ENCODE results near the gene KCTD19.

Gene KCTD19

DNA sequence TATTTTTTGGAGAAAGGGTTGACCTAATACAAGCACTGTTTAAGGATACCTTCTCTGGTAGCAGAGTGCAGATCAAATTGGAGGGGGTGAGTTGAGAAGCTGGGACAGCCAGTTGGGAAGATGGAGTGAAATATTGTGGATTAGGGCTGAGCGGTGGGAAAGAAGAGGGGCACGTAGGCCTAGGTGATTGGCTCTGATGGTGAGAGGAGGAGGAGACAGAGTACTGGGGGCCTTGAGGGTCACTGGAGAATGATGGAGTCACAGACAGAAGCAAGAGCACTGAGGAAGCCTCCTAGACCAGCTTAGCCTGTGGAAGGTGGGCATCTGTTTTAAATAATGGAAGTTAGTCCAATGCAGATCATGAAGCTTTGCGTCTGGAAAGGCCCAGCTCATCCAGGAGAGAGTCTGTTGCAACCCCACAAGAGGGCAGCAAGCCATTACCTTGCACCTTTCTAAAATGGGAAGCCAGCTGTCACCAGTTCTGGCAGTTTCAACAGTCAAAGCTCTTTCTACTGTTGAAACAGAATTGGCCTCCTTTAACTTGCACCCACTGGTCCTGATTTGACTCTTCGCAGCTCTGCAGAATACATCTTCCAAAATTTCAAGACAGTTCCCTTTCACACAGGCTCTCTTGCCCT, 66.0 kb downstream of the KCTD19 start:
- peak; percentile 72 for DNase-seq (ENCODE audit: low spot score)

DNA sequence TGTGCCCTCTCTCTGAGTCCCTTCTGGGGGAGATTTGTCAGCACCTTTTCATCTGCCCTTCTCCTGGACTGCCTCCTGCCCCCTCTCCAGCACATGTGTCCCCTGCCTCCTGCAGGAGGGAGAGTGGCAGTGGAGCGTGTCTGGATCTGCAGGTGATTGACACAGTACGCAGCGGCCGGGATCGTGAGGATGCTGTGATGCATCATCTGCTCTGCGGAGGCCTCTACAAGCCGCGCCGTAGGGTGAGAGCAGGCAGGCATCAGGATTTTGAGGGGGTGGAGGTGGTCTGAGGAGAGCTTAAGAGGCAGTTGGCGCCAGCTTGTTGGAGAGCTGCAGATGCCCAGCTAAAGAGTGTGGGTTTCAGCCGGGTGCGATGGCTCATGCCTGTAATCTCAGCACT, 66.8 kb downstream of the KCTD19 start:
- no peak for DNase-seq (ENCODE audit: low spot score)

DNA sequence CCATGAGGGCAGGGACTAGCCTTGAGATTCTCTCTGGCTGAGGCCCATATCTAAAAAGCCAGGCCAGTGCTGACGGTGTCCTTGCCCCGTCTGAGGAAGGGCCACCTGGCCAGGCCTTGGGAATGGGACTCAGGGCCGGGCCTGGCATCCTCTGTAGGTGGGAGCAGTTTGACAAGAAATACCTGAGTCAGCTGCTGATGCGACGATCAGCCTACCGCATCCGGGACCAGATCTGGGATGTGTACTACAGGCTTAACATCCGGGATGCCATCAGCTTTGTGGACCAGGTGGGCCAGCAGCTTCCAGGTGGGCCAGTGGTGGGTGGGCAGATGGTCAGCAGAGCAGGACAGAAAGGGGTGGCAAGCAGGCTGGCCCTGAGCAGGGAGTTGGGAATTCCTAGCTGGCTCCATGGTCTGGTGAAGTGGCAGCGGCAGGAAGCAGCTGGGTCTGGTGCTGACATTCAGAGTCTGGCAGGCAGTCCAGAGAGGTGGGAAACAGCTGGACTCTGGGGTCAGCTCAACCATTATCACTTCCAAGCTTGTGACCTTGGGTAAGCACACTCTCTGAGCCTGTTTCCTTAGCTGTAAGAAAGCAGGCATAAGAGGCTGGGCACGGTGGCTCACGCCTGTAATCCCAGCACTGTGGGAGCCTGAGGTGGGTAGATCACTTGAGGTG, 68.2 kb downstream of the KCTD19 start:
- no peak for DNase-seq (ENCODE audit: low spot score)

DNA sequence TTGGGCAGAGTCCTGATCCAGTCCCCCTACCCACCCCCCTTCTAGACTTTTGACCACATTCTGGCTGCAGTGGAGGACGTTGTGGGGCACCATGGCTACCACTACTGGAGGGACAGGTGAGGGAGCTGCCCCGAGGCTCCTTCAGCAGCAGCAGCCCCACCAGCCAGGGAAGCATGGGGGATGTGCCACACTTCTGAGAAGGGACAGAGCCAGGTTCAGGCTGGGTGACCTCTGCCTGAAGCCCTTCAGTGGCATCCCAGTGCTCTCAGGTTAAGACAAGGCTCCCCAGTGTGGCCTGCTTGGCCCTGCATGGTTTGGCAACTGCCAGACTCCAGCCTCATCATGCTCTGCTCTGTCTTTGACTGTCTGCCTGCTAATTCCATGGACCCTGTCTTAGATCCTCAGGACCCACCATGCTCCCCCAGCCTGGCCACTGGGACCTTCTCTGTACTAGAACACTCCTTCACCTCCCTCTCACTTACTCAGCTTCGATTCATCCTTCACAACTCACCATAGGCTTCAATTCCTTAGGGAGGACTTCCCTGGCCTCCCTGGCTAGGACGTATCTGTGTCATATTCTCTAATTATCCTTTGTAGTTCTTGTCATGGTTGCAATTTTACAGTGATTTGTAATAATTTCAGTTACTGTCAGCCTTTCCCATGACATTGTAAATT, 68.9 kb downstream of the KCTD19 start:
- DNase-seq (ENCODE audit: low spot score) = no peak

DNA sequence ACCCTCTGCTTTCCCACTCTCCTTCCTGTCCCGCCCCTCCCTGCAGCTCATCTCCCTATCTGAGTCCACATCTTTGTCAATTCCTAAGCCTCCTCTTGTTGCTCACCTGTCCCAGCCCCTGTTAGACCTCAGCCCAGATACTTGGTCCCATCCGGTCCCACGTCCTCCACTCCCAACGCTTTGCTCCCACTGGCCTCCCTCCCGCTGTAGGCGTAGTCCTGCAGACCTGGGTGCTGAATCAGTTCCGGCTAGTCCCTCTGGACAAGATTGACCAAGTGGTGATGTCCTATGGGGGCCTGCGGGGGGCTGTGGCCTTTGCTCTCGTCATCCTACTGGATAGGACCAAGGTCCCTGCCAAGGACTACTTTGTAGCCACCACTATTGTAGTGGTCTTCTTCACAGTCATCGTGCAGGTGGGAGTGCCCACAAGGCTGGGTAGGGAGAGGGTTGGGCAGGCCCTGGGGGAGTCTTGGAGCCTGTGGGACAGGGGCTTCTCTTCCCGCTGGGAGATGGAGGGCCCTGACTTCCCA, 69.8 kb downstream of the KCTD19 start:
- DNase-seq (ENCODE audit: low spot score) = no peak

DNA sequence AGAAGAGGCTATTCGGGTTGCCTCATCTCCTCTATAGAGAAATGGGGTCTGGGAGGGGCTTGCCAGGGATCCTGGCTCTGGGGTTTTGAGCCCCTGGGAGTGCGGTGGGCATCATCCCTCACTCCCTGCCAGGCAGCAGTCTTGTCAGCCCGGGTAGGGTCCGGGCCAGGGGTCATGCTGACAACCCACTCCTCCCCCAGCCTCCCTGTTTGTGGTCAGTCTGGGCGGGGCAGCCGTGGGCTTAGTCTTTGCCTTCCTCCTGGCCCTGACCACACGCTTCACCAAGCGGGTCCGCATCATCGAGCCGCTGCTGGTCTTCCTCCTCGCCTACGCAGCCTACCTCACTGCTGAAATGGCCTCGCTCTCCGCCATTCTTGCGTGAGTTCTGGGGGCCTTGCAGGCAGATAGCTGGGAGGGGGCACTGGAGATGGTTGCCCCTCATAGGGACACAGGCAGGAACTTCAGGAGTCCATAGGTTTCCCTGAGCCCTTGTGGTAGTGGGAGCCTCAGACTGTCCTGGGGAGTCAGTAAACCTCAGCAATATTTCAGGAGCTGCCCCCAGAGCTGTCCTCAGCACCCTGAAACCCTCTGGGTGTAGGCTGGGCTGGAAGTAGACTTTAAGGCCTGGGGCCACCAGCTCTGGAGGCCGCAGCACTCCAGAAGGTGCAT, 70.9 kb downstream of the KCTD19 start:
- DNase-seq (ENCODE audit: low spot score) = no peak

DNA sequence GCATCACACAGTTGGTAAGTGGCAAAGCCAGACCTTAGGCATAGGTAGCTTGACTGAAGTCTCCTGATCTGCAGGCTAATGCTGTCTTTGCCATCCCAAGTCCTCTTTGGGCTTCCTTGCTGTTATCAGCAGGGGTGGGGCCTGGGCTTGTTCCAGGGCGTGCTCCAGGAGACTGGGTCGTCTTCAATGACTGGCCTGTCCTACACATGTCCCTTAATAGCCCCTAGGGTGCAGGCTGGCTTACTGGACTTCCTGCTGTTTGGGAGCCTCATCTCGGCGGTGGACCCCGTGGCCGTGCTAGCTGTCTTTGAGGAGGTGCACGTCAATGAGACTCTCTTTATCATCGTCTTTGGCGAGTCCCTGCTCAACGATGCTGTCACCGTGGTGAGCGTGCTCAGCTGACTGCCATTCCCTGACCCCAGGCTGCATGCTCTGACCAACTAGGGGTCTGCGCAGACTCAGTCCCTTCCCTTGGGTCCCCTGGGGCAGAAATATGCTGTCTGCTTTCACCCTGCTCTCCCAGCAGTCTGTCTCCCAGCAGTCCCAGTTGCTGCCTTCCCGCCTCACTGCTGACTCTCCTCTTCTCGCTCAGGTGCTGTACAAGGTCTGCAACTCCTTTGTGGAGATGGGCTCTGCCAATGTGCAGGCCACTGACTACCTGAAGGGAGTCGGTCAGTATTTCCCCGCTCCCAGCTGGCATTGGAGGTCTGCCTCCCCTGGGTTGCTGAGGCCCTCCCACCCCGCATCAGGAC, 71.6 kb downstream of the KCTD19 start:
- no peak for DNase-seq (ENCODE audit: low spot score)

DNA sequence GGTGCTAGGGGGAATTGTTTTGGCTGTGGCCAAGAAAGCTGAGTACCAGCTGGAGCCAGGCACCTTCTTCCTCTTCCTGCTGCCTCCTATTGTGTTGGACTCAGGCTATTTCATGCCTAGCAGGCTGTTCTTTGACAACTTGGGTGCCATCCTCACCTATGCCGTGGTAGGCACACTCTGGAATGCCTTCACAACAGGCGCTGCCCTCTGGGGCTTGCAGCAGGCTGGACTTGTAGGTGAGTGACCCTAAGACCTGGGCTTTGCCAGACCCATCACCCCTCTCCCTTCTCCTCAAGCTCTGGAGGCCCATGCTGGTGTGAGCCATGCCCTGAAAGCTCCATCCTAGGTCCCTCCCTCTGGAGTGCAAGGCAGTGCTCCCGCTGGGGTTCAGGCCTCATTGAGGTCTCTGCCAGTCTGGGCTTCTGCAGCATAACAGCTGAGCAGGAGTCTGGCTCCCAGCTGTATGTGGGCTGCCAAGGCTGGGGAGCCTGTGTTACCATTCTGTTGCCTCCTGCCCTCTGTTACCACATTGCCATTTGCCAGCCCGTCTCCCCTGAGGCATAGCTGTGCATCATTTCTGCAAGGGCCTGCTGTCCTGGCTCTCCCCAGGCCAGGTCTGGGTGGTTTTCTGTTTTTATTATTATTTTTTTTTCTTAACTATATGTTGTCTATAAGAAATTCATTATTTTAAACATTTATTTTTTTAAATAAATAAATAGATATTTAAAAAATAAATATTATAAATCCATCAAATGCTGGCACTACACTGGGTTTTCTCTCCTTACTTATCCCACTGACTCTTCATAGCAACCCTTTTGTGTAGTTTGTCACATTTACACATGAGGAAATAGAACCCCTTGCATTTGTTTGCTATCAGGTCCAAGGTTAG, 73.7 kb downstream of the KCTD19 start:
- no peak for DNase-seq (ENCODE audit: low spot score)

DNA sequence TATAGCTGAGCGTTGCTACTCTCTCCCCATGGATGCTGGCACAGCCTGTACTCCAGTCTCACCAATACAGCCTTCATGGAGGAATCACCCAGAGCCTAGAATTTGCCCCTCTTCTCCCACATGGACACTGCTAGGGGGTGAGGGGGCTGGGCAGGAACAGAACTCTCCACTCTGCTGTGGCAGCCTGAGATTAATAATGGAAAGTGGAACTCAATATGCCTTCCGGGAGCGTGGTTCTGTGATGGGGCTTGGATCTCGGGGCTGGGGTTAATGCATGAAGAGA, 76.6 kb downstream of the KCTD19 start:
- DNase-seq (ENCODE audit: low spot score) = no peak

DNA sequence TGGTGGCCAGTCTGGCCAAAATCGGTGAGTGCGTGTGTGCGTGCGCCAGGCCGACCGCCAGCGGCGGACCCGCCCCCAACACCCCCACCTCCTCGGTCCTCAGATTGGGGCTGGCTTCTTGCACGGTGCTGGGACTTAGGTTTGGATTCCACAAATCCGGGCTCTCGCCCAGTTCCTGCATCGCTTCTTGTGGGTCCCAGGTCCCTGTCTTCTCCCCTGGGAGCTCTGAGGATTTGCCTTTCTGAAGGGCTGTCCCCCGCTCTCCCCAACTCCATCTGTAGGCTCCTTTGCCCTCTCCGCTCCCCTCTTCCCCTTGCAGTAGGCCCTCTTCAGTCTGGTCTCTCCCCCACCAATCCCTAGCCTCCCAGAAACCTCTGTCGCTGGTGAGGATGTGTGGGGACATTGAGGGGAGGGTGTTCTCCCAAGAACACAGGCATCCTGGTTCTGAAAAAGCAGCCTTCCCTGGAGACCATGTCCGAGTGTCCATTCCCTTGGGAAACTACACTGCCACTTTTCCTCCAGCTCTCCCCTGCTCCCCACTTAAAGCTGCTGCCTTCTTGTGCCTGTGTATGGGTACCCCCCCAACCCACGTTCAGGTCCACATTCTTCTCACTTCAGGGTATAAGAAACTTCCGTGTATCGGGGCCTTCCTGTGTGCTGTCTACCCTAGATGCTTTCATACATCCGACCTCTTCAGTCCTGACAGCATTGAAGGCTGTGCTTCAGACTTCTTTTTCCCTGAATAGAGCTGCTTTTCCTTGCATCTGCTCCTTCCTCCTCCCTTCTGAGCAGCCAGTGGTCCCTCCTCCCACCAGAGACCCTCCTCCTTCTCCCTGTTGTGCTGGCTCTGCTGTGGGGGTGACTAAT, 77.1 kb downstream of the KCTD19 start:
- peak; percentile 42 for DNase-seq (ENCODE audit: low spot score)

DNA sequence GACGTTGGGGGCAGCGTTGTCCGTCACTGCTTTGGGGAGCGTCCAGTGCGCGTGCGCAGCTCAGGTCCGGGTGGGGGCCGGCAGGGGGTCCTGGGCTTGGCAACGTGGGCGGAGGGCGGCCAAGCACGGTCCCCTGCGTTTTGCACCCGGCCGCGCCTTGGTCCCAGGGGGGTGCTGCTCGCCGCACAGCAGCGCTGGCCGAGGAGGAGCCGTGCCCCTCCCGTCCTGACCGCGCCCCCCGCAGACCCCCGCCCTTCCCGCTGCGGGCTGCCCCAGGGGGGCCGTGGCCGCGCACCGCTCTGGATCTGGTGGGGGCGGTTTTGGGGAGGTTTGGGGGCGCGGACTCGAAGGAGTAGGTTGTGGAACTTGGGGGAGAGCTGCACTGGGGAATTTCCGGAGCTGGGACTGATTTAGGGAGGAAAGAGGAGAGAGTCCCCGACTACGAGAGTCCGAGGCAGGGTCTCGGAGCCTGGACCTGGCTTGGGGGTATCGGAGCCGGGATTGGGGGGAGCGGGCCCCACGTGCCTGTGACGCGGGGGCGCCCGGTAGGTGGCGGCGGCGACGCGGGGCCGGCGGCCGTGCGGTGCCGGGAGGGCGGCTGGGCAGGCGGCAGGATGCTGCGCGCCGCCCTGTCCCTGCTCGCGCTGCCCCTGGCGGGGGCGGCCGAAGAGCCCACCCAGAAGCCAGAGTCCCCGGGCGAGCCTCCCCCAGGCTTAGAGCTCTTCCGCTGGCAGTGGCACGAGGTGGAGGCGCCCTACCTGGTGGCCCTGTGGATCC, 78.0 kb downstream of the KCTD19 start, which contains the start of gene SLC9A5:
TSS of gene SLC9A5 (plus strand) at position 579 of the 777 bp plus-strand sequence. CDS start at position 615, 36 bp downstream.
- peak; percentile 43 for DNase-seq (ENCODE audit: low spot score)

DNA sequence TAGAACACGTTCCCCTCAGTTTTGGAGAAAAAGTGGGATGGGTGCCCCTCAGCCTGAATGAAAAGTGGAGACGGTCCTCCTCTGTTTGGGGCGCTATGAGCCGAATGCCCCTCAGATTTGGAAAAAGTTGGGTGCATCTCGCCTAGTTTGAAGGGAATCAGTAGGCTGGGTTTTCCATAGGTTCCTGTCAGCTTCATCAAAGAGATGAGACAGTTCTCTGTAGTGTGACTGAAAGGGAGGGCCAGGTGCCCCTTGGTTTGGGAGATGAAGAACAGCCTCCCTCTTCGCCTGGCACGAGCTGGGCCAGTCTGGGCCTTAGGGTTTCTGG, 78.5 kb downstream of the KCTD19 start:
- DNase-seq (ENCODE audit: low spot score) = no peak

DNA sequence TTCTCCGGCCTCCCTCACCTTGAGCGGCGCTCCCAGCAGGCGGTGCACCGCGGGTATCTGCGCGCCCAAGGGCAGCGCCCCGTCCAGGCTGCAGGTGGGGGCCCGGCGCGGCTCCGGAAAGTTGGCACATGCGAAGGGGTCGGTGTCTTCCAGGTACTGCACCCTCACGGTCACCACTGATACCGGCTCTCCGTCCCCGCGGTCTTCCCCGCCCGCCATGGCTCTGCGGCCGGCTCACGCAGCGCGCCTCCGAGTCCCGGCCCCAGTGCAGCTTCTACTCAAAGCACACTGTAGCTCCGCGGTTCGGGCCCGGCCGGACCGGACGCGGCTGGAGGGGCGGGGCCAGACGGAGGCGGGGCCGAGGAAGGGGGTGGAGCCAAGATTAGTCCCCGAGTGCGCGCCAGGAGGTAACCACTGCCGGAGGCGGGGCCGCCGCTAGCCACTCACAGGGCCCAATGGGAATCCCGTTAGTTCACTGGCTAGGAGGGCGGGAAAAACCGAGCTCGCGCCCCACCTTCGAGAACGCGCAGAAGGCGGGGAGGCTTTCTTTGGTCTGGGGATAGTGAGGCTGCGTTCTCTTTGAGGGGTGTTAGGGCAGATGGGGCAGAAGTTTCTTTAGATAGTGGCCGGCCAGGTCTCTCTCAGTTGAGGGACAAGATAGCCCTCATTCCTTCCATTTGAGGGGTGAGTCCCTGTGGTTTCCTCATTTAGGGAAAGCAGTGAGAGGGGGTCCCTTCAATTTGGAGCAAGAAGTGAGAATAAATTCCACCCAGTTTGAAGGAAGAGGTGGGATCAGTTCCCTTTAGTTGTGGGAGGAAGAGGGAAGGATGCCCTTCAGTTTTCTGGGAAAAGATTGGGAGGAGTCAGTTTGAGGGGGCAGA, 79.1 kb downstream of the KCTD19 start, which contains the start of gene FHOD1:
TSS of gene FHOD1 (minus strand) at position 290 of the 881 bp plus-strand sequence. CDS start at position 219, 71 bp downstream.
- peak; percentile 94 for DNase-seq (ENCODE audit: low spot score)

DNA sequence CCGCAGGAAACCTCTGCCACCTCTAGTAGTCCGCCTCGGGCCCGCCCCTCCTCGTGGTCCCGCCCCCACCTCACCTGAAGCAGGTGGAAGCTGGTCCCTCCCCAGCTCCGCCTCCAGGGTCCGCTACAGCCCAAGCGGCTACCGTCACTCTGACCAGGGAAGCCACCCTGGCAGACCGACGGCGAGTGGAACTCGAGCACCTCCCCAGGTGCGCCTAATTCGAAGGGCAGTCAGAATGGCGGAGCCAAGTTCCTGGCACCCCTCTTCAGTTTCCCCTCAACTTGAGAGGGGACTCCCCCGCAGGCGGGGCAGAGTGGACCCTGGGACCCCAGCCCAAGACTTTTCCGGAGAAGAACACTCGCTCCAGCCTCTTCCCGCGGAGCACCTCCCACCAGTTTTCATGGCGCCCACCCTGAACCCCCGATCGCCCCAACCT, 79.8 kb downstream of the KCTD19 start:
- peak; percentile 40 for DNase-seq (ENCODE audit: low spot score)

DNA sequence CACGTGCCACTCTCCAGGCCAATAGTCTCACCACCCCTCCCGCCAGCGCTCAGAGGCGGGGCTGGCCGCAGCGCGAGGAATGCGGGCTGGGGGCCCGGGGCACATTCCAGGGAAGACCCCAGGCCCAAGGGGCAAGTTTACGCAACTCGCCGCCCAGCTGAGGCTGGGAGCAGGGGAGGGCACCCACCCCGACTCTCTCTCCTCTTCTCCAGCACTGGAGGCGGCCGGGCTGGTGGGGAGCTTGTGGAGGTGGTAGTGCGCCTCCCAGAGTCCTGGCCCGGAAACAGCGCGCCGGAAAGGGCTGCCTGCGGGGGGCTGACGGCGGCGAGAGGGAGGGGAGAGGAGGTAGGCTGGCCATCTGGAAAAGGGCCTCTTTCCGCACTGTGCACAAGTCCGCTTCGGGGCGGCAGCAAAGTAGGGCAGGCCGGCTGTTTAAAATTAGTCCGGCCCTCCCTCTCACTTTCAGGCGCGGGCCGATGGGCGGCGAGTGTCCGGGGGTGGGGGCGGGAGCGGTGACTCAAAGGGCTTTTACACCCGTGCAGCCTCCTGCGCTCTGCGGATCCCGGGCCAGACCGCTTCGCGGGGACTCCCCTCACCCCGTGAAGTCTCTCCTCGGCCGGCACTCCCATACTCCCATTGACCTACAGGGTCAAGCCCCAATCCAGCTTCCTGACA, 80.3 kb downstream of the KCTD19 start:
- peak; percentile 83 for DNase-seq (ENCODE audit: low spot score)

DNA sequence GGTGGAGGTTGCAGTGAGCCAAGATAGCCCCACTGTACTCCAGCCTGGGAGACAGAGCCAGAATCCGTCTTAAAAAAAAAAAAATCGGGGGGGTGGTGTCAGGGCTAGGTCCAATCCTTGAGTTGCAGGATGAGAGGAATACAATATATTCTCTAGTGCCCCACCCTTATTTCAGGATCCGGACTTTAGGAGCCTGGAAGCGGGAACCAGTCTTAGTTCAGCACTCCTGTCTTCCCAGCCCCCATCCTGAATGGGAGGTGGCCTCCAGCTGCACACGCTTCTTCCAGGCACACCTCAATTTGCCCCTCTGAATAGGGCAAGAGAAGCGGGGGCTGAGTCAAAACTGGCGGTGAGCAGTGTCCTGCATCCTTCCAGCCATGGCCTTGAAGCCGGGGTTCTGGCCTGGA, 80.9 kb downstream of the KCTD19 start:
- no peak for DNase-seq (ENCODE audit: low spot score)

DNA sequence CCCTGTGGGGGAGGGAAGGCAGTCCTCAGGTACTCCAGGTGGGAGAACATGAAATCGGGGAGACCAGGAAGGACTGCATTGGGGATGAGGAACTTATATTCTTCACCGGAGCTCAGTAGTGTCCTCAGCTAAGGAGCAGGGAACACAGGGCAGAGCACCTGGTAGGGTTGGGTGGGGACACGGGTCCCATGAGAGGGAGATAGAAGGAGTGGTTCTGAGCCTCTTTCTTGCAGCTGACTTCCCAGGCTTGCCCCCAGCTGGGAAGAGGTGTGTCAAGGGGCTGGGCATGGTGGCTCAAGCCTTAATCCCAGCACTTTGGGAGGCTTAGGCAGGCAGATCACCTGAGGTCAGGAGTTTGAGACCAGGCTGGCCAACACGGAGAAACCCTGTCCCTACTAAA, 81.4 kb downstream of the KCTD19 start:
- no peak for DNase-seq (ENCODE audit: low spot score)

All from SK-N-DZ (cell line).